ENCODE results near the gene C1QC. TPM values are rescaled to one million over a fixed set of nuclear protein-coding genes. Genes with fewer than 3 reads are reported as not detected.

The C1QC gene
- total RNA-seq, 1 donor from 2014 or later: not detected

DNA sequence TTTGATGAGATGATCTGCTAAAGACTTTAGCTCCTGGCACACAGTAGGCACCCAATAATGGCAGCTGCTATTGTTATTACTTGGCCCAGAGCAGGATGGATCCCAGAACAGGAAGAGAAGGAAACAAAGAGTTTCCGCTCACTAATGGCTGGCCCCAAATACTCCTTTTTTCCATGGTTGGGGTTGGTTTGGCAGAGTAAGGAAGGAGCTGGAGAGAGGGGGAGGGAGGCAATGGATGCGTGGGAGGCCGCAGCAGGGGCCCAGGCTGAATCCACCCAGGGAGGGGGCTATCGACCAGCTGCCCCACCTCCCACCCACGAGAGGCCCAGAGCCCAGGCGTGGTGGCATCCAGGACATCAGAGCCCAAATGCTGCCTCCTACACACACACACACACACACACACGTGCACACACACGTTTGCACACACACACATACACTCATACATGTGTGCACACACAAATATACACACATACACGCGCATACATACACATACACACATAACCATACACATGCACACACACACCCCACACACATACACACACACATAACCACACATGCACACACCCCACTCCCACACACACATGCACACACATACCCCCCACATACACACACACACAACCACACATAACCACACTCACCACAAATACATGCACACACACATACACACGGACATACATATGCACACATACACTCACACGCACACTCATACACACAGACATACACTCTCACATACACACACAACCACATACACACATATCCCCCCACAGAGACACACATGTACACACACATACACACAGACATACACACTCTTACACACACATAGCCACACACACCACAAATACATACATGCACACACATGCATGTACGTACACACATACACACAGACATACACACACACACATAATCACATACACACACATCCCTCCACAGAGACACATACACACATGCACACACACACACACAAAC is 34.8 kb downstream of the C1QC start:
- Mint-ChIP-seq H3K27me3 (ENCODE audit: unreplicated experiment) (peaks cover 27% of the 10 kb centered on the region), H3K9me3 (ENCODE audit: unreplicated experiment) (no peaks in the 10 kb centered on the region), H3K36me3 (ENCODE audit: unreplicated experiment) (no peaks in the 10 kb centered on the region), H3K4me1 (ENCODE audit: unreplicated experiment) (peaks cover 2% of the 10 kb centered on the region), H3K27ac (ENCODE audit: unreplicated experiment) (no peak overlapping the region), H3K4me3 (ENCODE audit: unreplicated experiment) (no peak overlapping the region)
- DNase-seq (ENCODE audit: extremely low spot score, unreplicated experiment): no peak
- TF ChIP-seq, protein P1, sequence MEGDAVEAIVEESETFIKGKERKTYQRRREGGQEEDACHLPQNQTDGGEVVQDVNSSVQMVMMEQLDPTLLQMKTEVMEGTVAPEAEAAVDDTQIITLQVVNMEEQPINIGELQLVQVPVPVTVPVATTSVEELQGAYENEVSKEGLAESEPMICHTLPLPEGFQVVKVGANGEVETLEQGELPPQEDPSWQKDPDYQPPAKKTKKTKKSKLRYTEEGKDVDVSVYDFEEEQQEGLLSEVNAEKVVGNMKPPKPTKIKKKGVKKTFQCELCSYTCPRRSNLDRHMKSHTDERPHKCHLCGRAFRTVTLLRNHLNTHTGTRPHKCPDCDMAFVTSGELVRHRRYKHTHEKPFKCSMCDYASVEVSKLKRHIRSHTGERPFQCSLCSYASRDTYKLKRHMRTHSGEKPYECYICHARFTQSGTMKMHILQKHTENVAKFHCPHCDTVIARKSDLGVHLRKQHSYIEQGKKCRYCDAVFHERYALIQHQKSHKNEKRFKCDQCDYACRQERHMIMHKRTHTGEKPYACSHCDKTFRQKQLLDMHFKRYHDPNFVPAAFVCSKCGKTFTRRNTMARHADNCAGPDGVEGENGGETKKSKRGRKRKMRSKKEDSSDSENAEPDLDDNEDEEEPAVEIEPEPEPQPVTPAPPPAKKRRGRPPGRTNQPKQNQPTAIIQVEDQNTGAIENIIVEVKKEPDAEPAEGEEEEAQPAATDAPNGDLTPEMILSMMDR (IDR thresholded peaks at IDR 0.05): no peak

DNA sequence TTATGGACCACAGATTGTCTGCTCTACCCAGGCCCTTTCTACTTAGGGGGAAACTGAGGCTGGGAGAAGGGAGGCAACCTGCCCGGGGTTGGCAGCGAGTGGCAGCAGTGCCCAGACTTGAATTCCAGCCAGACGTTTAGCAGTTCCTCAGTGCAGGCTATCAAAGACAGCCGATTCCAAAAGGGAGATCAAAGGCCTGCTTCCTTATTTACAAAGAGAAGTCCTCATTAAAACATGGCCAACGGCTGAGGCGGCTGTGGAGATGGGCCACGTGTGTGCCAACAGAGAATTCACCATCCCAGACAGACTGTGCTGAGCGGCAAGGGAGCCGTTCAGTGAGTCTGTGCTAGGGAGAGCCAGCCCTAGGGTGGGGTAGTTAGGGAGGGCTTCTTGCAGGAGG is 37.3 kb downstream of the C1QC start:
- TF ChIP-seq, protein P1 (IDR thresholded peaks at IDR 0.05): no peak
- DNase-seq (ENCODE audit: extremely low spot score, unreplicated experiment): no peak
- H3K4me1 Mint-ChIP-seq (ENCODE audit: unreplicated experiment): no peaks in the 10 kb centered on the region
- H3K27me3 Mint-ChIP-seq (ENCODE audit: unreplicated experiment): peaks cover 38% of the 10 kb centered on the region
- no peak overlapping the region for H3K27ac Mint-ChIP-seq (ENCODE audit: unreplicated experiment)
- H3K9me3 Mint-ChIP-seq (ENCODE audit: unreplicated experiment): no peaks in the 10 kb centered on the region
- H3K36me3 Mint-ChIP-seq (ENCODE audit: unreplicated experiment): no peaks in the 10 kb centered on the region
- H3K4me3 Mint-ChIP-seq (ENCODE audit: unreplicated experiment): no peak overlapping the region

DNA sequence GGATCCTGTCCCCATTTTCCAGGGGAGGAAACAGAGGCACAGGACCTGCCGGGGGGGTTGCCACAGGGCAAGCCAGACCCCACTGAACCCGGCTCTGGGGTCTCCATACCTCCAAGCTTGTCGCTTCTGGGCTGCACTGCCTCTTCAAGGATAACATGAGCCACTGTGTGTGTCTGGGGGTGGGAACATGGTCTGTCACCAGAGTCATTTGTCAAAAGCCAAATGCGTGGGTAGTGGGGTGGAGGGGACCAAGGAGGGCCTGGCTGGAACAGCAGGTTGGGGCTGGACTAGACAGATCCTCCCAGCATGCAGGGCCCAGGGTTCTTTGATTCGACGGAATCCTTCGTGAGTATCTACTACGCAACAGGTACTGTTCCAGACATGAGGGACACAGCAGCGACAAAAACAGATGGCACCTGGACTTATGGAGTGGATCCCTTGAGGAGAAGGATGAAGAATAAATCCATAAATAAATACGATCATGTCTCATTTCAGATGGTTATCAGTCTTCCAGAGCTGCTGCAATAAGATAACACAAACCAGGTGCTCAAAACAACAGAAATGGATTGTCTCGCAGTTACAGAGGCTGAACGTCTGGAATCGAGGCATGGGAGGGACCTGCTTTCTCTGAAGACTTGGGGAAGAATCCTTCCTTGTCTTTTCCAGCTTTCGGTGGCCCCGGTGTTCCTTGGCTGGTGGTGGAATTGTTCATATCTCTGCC is 38.3 kb downstream of the C1QC start:
- H3K27ac Mint-ChIP-seq (ENCODE audit: unreplicated experiment): no peak overlapping the region
- no peaks in the 10 kb centered on the region for H3K36me3 Mint-ChIP-seq (ENCODE audit: unreplicated experiment)
- TF ChIP-seq, protein P1 (IDR thresholded peaks at IDR 0.05): no peak
- H3K27me3 Mint-ChIP-seq (ENCODE audit: unreplicated experiment): peaks cover 45% of the 10 kb centered on the region
- no peaks in the 10 kb centered on the region for H3K9me3 Mint-ChIP-seq (ENCODE audit: unreplicated experiment)
- no peak overlapping the region for H3K4me3 Mint-ChIP-seq (ENCODE audit: unreplicated experiment)
- no peak for DNase-seq (ENCODE audit: extremely low spot score, unreplicated experiment)
- H3K4me1 Mint-ChIP-seq (ENCODE audit: unreplicated experiment): no peaks in the 10 kb centered on the region

DNA sequence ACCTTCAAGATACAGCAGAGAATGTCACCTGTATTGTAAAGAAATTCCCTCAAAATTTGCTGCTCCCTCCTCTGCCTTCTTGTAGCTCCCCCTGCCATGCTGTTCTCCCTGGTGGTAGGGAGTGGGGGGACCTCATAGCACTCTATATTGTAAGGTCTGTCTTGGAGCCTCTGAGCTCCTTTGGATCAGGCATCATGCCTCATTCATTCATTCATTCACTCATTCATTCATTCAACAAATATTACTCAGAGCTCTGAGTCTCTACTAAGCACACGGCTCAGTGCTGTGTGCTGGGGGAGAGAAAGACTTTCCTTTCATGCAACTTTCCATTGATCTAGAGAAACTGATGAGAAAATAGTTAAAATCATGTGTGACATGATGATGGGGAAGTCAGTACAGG is 40.1 kb downstream of the C1QC start:
- H3K9me3 Mint-ChIP-seq (ENCODE audit: unreplicated experiment): no peaks in the 10 kb centered on the region

More for the DNA sequence above, 40.1 kb downstream of the C1QC start:
- Mint-ChIP-seq H3K4me3 (ENCODE audit: unreplicated experiment) (no peak overlapping the region), H3K36me3 (ENCODE audit: unreplicated experiment) (no peaks in the 10 kb centered on the region), H3K4me1 (ENCODE audit: unreplicated experiment) (no peaks in the 10 kb centered on the region), H3K27me3 (ENCODE audit: unreplicated experiment) (peaks cover 58% of the 10 kb centered on the region), H3K27ac (ENCODE audit: unreplicated experiment) (no peak overlapping the region)
- TF ChIP-seq, protein P1 (IDR thresholded peaks at IDR 0.05): no peak
- DNase-seq (ENCODE audit: extremely low spot score, unreplicated experiment): no peak
